ENCODE measurements around the gene GTPBP10. TPM values are rescaled to one million over a fixed set of nuclear protein-coding genes. Genes with fewer than 3 reads are reported as not detected.

Gene GTPBP10
- total and polyA plus RNA-seq, 9 of the 15 experiments (the other 6 are each of a cell fraction or from before 2014, with no cell fraction given), result 34.6 to 89.8 (median 76.4) TPM

DNA sequence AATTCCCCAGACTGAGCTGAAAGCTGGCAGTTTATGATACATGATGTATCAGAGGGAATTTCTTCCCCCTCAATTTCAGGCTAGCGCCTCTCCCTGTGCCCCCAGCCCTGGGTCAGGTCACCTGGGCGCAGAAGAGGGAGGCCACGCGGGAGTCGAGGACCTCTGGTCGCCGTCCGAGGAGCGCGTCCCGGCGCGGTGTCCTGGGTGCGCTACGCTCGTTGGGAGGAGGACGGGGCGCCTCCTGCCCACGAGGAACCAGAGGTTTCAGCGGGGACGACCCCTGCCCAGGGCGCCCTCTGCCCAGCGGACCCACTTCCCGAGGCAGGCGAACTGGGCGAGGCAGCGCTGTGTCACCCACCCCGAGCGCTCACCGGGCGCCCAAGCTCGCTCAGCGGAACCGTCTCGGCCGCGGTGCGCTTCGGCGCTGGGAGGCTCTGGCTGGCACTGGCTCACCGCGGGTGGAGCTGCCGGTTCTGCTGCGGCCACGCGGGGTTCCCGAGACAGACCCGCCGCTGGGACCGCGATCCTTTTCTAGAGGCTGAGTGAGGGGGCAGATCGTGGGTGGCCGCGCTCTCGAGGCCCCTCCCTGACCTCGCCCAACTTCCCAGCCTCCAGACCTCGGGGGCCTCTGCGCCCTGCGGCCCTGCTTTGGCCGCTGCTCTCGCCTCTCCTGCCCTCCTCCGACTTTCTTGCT lies 25.6 kb upstream of the GTPBP10 start, which contains the start of gene FAM237B:
Gene FAM237B, minus strand, starts transcription at position 504 of the 694 bp plus-strand sequence. CDS start 1,556 bp downstream, outside the sequence.
- no peak for ATAC-seq
- no peak within 1 kb of the TSS for H3K4me3 ChIP-seq
- H3K9ac ChIP-seq (ENCODE audit: insufficient read depth in 1 of 2, low read depth in 2 of 2, low read length in 2 of 2), result no peak within 1 kb of the TSS; a peak in 1 of 4 replicates
- ChIA-PET POLR2A (no interaction called here), CTCF (ENCODE audit: low intra/inter-chr PET ratio) (no interaction called here)
- peaks cover 7 to 20% of the 10 kb centered on the region in 2 experiments; a peak in 4 of 5 replicates for H3K27me3 ChIP-seq (ENCODE audit: control insufficient read depth in 2 of 2, insufficient read depth in 2 of 2, low read length in 2 of 2)
- no peaks in the 10 kb centered on the region for H4K20me1 ChIP-seq (replicated peaks; ENCODE audit: control insufficient read depth, insufficient read depth, low read length)
- DNase-seq (ENCODE audit: extremely low read depth in 1 of 4, low spot score in 3 of 4), result no peak
- H3K4me2 ChIP-seq (ENCODE audit: insufficient read depth, low read length), result no peak within 1 kb of the TSS
- H3K9me3 ChIP-seq (replicated peaks; ENCODE audit: control insufficient read depth, insufficient read depth, low read depth, low read length), result no peaks in the 10 kb centered on the region
- BruUV-seq (replicated peaks), result no TSS peak
- peaks cover 0 to 8% of the 10 kb centered on the region in 2 experiments; a peak in 1 of 5 replicates for H3K4me1 ChIP-seq (replicated peaks in 1 of 2; ENCODE audit: control insufficient read depth in 2 of 2, insufficient read depth in 2 of 2, low read length in 2 of 2)
- H3K79me2 ChIP-seq (ENCODE audit: control insufficient read depth, insufficient read depth, low read length), result no peaks in the 10 kb centered on the region
- no peak within 1 kb of the TSS for H2AFZ ChIP-seq (ENCODE audit: low read depth, low read length)
- H3K9me1 ChIP-seq (ENCODE audit: control insufficient read depth, insufficient read depth, low read length), result no peaks in the 10 kb centered on the region
- 34% methylated on average over 37 of the region's 62 CpGs for WGBS (ENCODE audit: insufficient coverage, low coverage, missing lambda C conversion rate)
- FAIRE-seq, result no peak
- H3K36me3 ChIP-seq (ENCODE audit: control insufficient read depth, insufficient read depth, low read length), result no peaks in the 10 kb centered on the region
- no peak for TF ChIP-seq FOXJ2 (tag; IDR thresholded peaks at IDR 0.05)
- TF ChIP-seq XRCC4 (IDR thresholded peaks at IDR 0.05; ENCODE audit: extremely low read depth, insufficient read depth, insufficient read length), result no peak
- TF ChIP-seq, protein P1, sequence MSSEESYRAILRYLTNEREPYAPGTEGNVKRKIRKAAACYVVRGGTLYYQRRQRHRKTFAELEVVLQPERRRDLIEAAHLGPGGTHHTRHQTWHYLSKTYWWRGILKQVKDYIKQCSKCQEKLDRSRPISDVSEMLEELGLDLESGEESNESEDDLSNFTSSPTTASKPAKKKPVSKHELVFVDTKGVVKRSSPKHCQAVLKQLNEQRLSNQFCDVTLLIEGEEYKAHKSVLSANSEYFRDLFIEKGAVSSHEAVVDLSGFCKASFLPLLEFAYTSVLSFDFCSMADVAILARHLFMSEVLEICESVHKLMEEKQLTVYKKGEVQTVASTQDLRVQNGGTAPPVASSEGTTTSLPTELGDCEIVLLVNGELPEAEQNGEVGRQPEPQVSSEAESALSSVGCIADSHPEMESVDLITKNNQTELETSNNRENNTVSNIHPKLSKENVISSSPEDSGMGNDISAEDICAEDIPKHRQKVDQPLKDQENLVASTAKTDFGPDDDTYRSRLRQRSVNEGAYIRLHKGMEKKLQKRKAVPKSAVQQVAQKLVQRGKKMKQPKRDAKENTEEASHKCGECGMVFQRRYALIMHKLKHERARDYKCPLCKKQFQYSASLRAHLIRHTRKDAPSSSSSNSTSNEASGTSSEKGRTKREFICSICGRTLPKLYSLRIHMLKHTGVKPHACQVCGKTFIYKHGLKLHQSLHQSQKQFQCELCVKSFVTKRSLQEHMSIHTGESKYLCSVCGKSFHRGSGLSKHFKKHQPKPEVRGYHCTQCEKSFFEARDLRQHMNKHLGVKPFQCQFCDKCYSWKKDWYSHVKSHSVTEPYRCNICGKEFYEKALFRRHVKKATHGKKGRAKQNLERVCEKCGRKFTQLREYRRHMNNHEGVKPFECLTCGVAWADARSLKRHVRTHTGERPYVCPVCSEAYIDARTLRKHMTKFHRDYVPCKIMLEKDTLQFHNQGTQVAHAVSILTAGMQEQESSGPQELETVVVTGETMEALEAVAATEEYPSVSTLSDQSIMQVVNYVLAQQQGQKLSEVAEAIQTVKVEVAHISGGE (CRISPR knock-in tag; IDR thresholded peaks at IDR 0.05), result no peak
- TF ChIP-seq NCOR1 (IDR thresholded peaks at IDR 0.05), result no peak
- no peak for TF ChIP-seq TEAD4 (IDR thresholded peaks at IDR 0.05; ENCODE audit: low read length)
- TF ChIP-seq TEAD4 (CRISPR knock-in tag; IDR thresholded peaks at IDR 0.05; ENCODE audit: borderline replicate concordance), result no peak
- no peak for TF ChIP-seq RUNX1 (IDR thresholded peaks at IDR 0.05; ENCODE audit: low read depth)
- TF ChIP-seq ZNF41 (CRISPR knock-in tag; conservative IDR thresholded peaks at IDR 0.05), result no peak
- no peak within 1 kb of the TSS for H3K27ac ChIP-seq (ENCODE audit: extremely low read depth, low read depth, low read length)
- intact Hi-C loops (cut with micrococcal nuclease) (no loop called here), in situ Hi-C loops (cut with MboI) (no loop called here)
